ENCODE results near the gene ADGRA1.
"Not testable (repeated sequence)": the region's sequence is repeated elsewhere in the genome, so short reads cannot be mapped to it uniquely, and the experiment has no call there.

ADGRA1 gene

DNA sequence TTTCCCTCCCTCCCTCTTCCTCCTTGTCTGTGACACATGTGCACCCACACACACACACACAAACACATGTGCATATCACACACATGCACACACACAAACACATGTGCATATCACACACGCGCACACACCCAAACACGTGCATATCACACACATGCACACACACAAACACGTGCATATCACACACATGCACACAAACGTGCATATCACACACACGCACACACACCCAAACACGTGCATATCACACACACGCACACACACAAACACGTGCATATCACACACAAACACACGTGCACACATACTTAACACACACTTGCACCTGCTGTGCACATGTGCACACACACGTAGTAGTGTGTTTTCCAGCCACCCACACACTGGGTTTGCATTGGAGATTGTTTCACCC is 42.9 kb downstream of the ADGRA1 start:
- DNase-seq = no peak

DNA sequence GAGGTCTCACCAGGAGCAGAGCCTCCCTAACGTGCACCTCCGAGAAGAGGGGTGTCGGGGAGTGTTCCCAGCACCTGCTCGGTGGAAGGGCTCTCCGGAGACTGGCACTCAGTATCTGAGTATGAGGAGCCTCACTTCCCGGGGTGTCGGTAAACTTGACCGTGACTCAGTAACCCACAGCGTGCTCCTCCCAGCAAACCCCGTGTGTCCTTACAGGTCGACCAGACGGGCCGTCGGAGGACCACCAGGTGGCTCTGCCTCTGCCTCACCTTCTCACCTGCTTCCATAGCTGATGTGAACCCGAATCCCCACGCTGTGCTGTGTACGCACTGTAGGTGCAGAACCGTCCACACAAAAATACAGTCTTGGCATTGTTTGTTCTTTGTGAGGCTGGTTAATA is 43.3 kb downstream of the ADGRA1 start:
- DNase-seq = no peak

DNA sequence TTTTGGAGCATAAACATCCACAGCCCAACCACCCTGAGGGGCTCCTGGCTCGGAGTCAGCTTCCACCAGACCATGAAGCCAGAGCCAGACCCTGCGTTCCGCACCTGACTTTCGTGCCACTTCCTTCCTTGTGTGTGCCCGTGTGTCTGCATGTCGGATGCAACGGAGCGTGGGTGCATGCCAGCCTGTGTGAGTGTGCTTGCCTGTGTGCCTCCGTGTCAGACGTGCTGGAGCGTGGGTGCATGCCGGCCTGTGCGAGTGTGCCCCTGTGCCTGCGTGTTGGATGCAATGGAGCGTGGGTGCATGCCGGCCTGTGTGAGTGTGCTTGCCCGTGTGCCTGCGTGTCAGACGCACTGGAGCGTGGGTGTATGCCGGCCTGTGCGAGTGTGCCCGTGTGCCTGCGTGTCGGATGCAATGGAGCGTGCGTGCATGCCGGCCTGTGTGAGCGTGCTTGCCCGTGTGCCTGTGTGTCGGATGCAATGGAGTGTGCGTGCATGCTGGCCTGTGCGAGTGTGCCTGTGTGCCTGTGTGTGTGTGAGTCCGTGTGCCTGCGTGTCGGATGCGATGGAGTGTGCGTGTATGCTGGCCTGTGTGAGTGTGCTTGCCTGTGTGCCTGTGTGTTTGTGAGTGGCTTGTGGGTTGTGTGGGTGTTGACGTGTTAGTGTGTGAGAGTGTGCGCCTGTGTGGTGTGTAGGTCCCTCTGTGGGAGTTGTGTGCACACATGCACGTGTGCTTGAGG is 44.2 kb downstream of the ADGRA1 start:
- no peak for DNase-seq

DNA sequence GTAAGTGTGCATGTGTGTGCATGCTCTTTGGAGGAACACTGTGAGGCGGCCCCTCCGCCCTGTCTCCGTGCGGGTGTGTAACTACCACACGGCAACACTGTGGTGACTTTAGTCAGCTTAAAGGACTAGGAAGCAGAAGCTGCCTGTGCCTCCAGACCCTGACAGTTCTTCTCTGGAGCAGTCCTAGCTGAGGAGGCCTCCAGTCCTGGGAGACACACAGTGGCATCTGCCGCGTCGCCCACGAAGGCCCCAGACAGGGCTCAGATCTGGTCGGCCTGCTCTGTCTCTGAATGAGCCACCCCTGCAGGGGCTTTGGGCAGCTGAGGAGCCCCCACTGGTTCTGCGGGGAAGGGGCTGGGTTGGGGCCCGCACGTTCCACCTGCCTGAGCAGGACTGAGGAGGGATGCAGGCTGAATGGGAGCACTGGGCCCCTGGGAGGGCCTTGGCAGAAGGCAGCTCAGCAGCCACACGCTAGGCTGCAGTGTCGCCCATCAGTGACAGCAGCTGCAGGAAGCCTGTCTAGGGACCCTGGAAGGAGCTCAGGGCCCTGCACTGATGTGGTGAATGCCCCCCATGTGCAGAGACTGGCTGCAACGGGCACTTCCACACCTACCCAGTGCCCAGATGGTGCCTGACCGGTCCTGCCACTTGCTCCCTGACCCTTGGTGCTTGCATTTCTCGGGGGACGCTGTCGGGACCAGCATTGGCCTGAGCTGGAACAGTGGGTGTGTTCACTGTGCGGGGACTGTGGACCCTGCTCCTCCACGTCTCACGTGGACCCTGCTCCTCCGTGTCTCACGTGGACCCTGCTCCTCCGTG is 45.0 kb downstream of the ADGRA1 start:
- DNase-seq = no peak

DNA sequence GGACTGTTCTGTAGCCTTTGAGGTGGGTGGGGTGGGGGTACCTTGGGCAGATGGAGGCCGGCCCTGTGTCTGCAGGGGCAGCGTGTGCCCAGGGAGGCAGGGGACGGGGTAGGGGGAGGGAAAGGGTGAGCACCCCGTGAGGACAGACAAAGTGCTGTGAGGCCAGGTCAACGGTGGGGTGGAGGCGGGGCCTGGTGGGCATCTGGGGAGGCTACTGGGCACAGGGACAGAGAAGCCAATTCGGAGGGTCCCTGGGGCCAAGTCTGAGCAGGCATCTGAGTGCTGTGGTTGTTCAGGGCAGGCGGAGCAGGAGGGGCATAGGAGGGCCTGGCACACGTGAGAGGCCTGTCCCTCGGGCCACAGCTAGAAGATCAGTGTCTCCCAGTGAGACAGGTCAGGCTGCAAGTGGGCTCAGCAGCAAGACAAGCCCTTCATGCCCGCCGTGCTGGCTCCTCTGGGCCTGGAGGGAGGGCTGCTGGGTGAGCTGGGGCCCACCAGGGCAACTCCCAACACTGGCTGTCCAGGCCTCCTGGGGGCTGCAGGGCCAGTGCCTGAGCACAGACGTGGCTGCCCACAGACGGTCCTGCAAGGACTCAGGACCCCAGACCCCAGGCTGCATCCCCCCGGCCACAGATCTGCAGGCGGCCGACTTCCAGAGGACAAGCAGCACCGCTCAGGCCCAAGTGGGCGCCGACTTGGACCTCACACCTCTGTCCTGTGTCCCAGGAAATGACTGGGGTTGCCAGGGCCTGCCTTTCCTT is 45.9 kb downstream of the ADGRA1 start:
- DNase-seq = no peak

DNA sequence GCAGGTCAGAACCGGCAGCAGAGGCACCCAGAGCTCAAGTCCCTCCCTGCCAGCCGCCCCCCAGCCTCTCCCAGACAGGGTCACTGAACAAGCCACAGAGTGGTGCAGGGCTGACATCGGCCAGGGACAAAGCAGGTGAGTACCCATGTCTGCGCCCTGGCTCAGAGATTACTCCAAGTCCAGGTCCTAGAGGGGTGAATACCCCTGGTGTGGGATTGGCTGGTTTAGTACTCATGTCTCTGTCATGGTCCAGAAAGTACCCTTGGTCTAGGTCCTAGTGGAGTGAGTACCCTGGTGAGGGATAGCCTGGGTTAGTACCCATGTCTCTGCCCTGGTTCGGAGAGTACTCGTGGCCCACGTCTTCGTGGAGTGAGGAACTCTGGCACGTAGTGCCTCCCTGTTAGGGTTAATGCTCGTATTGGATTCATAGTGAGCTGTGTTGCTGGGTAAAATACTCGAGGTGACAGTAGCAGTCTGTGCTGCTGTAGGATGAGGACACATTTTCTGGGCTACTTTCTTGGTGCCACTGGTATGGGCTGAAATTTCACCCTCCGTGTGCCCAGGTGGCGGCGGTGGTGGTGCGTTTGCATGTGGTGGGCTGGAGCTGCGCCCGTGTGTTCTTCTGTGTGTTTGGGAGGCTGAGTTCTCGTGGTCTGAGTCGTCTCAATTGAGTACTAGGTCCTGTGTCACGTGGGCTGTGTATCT is 46.8 kb downstream of the ADGRA1 start:
- DNase-seq = no peak

DNA sequence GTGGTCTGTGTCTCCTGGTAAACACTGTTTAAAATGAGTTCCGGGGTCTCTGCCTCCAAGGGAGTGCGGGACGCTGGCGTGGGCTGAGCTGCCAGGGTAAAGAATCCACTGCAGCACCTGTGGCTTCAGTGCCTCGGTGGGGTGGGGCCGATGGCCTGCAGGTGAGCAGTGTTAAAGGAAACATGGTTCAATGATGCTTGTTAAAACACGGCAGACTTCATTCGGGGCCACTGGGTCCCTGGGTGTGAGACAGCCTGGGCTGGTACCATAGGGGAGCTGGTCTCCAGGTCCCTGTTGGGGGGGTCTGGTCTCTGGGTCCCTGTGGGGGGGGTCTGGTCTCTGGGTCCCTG is 47.4 kb downstream of the ADGRA1 start:
- no peak for DNase-seq

DNA sequence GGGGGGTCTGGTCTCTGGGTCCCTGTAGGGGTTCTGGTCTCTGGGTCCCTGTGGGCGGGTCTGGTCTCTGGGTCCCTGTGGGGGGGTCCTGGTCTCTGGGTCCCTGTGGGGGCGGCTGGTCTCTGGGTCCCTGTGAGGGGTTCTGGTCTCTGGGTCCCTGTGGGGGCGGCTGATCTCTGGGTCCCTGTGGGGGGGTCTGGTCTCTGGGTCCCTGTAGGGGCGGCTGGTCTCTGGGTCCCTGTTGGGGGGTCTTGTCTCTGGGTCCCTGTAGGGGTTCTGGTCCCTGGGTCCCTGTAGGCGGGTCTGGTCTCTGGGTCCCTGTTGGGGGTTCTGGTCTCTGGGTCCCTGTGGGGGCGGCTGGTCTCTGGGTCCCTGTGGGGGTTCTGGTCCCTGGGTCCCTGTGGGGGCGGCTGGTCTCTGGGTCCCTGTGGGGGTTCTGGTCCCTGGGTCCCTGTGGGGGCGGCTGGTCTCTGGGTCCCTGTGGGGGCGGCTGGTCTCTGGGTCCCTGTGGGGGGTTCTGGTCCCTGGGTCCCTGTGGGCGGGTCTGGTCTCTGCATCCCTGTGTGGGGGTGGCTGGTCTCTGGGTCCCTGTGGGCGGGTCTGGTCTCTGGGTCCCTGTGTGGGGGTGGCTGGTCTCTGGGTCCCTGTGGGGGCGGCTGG is 49.9 kb downstream of the ADGRA1 start:
- not testable (repeated sequence) for DNase-seq

DNA sequence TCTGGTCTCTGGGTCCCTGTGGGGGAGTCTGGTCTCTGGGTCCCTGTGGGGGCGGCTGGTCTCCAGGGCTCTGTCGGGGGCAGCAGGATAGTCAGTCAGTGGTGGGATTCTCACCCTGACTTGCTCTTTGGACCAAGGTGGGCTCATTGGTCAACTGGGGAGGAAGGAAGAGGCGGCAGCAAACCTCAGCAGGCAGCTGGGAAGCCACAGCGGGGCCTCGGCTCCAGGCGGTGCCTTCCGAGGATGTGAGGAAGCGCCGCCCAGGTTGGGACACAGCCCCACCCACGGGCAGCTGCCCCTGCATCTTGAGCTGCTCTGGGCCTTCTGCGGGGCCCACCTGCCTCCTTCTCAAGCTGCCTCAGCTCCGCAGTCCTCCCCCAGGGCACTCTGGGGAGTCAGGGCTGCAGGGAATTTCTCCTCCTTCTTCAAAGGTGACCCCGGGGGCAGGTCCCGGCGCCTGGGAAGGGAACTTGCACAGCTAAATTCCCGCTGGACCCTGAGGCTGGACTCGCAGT is 51.9 kb downstream of the ADGRA1 start:
- no peak for DNase-seq

DNA sequence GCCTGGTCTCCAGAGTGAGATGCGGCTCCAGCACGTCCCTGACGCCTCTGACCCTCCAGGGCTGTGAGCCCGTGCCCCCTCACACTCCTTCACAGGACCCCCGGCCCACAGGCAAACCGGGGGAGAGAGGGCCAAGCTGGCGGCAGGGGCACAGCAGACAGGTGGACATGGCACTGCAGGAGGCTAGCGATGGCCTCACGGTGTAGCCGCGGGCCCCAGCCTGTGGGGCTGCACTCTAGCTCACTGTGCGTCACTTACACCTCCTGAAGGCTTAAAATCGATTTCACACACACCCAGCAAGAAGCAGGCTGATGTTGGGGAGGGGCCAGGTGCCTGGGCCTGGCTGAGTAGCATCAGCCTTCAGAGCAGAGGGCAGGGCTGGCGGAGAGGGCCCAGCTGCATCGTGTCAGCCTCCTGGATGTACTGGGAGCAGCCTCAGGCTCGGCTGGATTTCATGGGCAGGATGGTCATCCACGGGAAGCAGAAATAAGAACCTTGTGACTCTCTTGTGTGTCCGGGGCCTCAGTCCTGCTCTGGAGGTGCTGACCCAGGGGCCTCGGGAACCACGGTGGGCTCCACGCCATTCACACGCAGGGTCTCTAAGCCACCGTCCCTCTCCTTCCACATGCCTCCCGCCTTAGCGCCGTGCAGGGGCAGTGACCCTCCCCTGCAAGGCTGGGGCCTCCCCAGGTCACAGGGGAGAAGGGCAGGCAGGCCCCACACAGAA is 52.9 kb downstream of the ADGRA1 start:
- DNase-seq = no peak

DNA sequence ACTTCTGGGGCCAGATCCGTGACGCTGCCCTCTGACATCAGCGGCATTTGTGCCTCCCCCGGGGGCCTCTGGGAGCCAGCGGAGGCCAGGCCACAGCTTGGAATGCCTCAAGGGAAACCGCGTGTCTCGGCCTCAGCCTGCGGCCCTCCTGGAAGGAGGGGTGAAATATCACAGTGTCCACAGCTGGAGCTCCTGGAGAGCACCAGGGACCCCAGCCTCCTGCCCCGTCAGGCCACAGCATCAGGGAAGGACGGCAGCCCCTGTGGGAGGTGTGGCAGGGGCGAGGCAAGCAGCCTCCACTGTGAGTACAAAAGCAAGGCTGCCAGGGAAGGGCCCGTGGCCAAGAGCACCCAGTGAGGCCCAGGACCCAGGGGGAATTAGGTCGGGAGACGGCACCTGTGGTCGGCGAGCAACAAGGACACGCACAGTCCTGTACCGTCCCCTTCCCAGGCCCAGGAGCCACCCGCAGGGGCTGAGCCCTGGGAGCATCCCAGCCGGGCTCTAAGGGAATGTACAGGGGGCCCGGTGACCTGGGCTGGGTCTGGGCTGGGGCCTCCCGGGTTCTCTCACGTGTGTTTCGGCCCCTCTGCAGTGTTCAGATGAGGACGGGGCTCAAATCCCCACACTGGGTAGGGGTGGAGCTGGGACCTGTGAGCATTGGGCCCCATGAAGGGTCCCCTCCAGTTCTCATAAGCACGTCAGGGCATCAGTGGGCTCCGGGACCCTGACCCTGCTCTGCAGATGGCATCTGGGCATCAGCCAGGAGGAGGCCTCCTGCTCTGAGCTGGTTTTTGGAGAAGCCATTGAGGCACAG is 53.6 kb downstream of the ADGRA1 start:
- no peak for DNase-seq

DNA sequence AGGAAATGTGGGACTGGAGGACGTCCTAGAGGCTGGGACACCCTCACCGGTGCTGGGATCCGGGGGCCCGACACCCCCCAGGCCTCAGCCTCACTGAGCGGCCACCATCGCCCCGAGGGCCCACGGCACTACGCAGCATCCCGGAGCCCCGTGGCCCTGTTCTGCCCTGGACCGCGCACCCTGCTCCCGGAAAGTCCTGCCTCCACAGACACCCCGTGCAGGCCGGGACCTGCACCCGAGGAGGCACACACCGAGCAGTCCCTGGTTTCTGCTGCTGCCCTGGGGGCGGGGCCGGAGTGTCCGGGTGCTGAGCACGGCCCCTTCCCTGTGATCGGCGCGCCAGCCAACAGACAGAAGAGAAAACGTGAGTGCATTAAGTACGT is 54.2 kb downstream of the ADGRA1 start:
- no peak for DNase-seq

DNA sequence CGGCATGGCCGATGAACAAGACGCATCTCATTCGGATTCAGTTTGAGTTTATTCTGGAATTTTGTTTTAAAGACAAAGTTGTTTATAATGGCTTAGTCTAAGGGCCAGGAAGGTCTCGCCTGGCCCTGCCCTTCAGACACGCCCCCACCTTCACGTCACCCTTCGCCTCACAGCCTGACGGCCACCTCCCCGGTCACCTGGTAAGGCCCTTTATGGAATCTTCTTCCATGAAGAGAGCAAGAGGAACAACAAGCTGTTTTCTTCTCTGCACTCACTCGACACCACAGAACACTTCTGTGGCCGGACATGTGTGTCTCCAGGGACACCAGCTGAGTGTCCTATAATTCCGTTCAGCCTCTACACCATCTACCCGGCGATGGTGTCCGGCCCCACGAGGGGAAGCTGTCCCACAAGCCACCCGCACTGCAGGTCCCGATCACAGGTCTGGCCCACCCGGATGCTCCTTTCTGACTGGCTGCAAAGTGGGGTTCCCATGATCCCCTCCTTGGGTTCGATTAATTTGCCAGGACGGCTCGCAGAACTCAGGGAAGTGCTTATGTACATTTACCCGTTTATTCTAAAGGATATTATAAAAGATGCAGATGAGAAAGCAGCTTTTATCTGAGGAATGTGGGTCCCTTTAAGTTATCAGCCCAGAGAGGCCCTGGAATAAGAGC is 54.9 kb downstream of the ADGRA1 start:
- DNase-seq = no peak

DNA sequence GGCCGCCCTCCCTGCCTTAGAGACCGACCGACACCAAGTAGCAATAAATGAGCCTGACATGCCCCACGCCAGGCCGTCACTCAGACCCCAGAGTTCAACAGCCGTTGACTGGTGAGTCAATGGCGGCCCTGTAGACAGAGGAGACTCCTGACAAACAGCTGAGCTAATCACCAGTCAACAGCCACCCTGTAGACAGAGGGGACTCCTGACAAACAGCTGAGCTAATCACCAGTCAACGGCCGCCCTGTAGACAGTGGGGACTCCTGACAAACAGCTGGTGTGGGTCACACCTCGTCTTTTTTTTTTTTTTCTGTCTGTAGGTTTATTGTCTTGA is 55.4 kb downstream of the ADGRA1 start:
- no peak for DNase-seq

DNA sequence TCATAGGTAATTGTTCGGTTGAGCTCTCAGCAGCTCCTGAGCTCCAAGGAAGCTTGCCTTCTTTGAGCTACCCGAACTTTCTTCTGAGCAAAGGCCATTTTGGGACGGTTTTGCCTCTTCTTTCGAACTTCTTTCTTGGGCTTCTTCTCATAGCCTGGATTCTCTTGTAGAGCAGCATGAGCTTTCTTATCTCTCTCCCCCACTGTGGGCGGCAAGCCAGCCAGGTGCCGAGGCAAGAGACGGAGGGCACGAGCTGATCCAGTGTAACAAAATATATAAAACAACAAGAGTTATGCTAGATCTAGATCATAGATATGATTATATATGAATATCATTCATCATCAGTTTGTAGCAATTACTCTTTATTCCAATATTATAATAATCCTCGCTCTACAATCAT is 55.8 kb downstream of the ADGRA1 start:
- DNase-seq = no peak

DNA sequence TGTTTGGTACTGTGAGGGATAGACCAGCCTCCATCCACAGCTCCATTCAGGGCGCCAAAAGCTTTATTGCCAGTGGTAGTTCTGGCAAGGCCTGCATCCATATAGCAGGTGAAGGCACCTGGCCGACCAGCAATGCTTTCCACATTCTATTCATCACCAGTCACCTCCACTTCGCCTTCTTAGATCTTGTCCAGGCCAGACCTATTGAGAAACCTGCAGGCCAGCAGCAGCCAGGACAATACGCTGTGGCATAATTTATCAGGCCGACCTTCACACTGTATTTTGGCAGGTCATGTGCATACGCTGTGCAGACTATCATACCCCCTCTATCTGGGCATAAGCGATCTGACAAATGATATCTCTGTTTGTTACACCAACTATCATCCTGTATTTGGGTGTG is 57.0 kb downstream of the ADGRA1 start:
- no peak for DNase-seq

DNA sequence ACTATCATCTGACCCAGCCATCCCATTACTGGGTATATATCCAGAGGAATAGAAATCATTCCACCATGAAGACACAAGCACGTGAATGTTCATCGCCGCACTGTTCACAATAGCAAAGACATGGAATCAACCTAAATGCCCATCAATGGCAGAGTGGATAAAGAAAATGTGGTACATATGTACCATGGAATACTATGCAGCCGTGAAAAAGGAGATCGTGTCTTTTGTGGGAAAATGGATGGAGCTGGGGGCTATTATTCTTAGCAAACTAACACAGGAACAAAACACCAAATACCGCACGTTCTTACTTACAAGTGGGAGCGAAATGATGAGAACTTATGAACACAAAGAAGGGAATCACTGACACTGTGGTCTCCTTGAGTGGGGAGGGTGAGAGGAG is 62.5 kb downstream of the ADGRA1 start:
- DNase-seq = no peak

DNA sequence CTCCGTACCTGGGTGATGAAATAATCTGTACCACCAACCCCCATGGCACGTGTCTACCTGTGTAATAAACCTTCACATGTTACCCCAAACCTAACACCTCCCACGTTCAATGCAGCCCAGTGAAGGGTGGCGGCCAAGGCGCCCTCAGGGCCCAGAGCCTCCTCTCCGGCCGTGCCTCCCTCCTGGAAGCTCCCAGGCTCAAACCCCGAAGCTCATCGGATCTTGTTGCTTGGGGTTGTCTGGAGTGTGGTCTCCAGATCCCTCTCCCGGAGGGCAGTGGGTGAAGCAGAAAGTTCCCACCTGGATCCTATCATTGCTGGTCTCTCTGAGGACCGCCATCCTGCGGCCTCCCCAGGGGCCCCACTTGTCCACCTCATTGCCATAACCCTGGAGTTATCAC is 62.9 kb downstream of the ADGRA1 start:
- no peak for DNase-seq

DNA sequence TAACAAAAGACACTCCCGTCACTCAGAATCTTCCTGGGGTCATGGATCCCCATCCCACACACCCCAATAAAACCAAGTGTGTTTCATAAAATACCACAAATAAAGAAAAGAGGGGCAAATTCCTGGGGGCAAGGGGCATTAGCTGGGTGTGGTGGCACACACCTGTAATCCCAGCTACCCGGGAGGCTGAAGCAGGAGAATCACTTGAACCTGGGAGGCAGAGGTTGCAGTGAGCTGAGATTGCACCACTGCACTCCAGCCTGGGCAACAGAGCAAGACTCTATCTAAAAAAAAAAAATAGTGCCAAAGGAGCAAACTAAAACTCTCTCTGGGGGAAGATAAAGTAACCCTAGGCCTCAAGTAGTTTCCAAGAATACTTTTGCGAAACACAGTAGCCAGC is 63.3 kb downstream of the ADGRA1 start:
- DNase-seq = not testable (repeated sequence)

DNA sequence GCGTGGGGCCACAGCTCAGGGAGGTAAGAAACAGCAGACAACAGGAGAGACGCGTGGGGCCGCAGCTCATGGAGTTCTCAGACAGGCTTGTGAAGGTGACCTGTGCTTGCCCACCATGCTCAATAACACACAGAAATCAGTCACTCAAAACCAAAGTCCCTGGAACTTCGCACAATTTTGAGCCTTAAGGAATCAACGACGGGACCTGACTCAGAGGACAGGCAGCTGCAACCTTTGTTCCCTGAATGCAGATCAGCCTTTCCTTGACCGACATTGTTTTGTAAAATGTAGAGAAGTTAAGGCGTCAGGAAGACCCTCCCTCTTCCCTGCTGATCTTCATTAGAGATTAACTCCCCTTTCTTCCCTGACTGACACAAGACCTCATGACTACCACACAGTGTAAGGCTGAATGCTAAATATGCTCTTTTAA is 63.8 kb downstream of the ADGRA1 start:
- DNase-seq = no peak
